Peyer's patch (tissue), 4 donors: ENCODE measurements around the gene RGS11. TPM values are rescaled to one million over a fixed set of nuclear protein-coding genes. Genes with fewer than 3 reads are reported as not detected.
"Not testable (repeated sequence)": the region's sequence is repeated elsewhere in the genome, so short reads cannot be mapped to it uniquely, and the experiment has no call there.

Source experiments
- DNase-seq, 3 donors: peaks; one replicate each; pipeline ENCODE4 v3.0.0-alpha.2; 2017 to 2019
- H3K27ac ChIP-seq, 4 donors: fragments of 200-600 bp; sonication (generic); one replicate each; pipeline ENCODE4 v1.5.1; 2016 to 2019
- H3K27me3 ChIP-seq, 2 donors: fragments of 200-600 bp; sonication (generic); one replicate each; pipeline ENCODE4 v1.5.1; 2019
- H3K36me3 ChIP-seq, 3 donors: fragments of 200-600 bp; sonication (generic); one replicate each; pipeline ENCODE4 v1.5.1; 2016 to 2019
- H3K4me1 ChIP-seq, 4 donors: fragments of 200-600 bp; sonication (generic); one replicate each; pipeline ENCODE4 v1.5.1; 2016 to 2019
- H3K4me3 ChIP-seq, 4 donors: fragments of 200-600 bp; sonication (generic); 1 replicate in 3 of 4; 2 replicates in 1 of 4; pipeline ENCODE4 v1.5.1; 2016 to 2019; ENCODE audit warnings: mild to moderate bottlenecking in 1 of 4
- H3K9me3 ChIP-seq, 4 donors: fragments of 200-600 bp; sonication (generic); one replicate each; pipeline ENCODE4 v1.5.1; 2016 to 2019; ENCODE audit warnings: mild to moderate bottlenecking in 1 of 4
- POLR2A ChIP-seq, 2 donors: fragments of 450-650 bp; IDR thresholded peaks; one replicate each; pipeline ENCODE4 v1.5.1; 2017; ENCODE audit warnings: antibody characterized with exemption in 2 of 2, mild to moderate bottlenecking in 2 of 2, moderate library complexity in 2 of 2
- total RNA-seq, 4 donors: library from RNA; depleted of rRNA; stranded (reverse); fragments of >200 nt; gene quantifications; one replicate each; pipeline ENCODE4 v1.1.0, GENCODE V29; 2016
- TF ChIP-seq, protein P1 (sequence below), 6 experiments: fragments of 450-650 bp in 4 of 6; fragments of 200-600 bp in 2 of 6; sonication (generic) in 1 of 6; IDR thresholded peaks; one replicate each; pipeline ENCODE4 v1.5.1; 2017 to 2019; ENCODE audit warnings: antibody characterized with exemption in 6 of 6, mild to moderate bottlenecking in 3 of 6, moderate library complexity in 1 of 6

Gene RGS11
- total RNA-seq, 4 donors from 2014 or later, result 6.1 to 16.5 (median 11.4) TPM

DNA sequence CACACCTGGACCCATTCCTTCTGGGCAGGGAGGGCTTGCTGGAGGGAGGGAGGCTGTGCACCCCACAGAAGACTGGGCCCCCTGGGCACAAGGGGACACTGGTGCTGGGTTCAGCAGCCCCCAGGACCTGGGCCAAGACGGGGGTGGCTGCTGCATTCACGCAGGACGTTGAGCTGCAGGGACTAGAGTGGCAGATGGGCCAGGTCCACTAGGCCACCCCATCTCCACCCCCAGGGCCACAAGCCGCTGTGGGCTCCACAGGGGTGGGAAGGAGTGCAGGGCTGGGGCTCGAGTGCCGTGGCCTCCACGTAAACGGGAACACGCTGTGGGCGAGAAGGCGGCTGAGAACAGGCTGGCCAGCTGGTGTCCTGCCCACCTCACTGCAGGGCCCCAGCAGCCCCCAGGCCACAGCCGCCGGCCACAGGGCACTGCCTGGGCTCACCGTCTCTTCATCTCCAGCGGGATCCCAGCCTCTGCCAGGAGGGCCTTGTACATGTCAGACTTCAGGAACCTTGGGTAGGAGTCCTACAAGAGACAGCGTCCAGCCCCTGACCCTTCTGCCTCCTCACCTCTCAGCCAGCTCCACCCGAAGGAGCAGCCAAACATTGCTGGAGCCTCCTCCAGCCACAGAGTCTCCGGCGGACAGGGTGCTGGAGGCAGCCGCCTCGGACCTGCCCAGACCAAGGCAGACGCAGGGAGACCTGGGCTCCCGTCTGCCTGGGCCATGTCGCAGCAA, 6.5 kb downstream of the RGS11 start:
- Histone ChIP-seq H3K4me3 (peak overlapping the region in 2 of 4 donors; percentile 43 to 61), H3K4me1 (peaks cover 0 to 35% (median 0%) of the 10 kb centered on the region in 4 donors), H3K27ac (peak overlapping the region in 3 of 4 donors; percentile 57 to 90 (median 84)), H3K27me3 (no peaks in the 10 kb centered on the region), H3K9me3 (no peaks in the 10 kb centered on the region), H3K36me3 (peaks cover 0 to 10% (median 0%) of the 10 kb centered on the region in 3 donors)
- no peak for DNase-seq
- TF ChIP-seq, protein P1, sequence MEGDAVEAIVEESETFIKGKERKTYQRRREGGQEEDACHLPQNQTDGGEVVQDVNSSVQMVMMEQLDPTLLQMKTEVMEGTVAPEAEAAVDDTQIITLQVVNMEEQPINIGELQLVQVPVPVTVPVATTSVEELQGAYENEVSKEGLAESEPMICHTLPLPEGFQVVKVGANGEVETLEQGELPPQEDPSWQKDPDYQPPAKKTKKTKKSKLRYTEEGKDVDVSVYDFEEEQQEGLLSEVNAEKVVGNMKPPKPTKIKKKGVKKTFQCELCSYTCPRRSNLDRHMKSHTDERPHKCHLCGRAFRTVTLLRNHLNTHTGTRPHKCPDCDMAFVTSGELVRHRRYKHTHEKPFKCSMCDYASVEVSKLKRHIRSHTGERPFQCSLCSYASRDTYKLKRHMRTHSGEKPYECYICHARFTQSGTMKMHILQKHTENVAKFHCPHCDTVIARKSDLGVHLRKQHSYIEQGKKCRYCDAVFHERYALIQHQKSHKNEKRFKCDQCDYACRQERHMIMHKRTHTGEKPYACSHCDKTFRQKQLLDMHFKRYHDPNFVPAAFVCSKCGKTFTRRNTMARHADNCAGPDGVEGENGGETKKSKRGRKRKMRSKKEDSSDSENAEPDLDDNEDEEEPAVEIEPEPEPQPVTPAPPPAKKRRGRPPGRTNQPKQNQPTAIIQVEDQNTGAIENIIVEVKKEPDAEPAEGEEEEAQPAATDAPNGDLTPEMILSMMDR (IDR thresholded peaks at IDR 0.05), result no peak
- no peak for TF ChIP-seq POLR2A (IDR thresholded peaks at IDR 0.05)

DNA sequence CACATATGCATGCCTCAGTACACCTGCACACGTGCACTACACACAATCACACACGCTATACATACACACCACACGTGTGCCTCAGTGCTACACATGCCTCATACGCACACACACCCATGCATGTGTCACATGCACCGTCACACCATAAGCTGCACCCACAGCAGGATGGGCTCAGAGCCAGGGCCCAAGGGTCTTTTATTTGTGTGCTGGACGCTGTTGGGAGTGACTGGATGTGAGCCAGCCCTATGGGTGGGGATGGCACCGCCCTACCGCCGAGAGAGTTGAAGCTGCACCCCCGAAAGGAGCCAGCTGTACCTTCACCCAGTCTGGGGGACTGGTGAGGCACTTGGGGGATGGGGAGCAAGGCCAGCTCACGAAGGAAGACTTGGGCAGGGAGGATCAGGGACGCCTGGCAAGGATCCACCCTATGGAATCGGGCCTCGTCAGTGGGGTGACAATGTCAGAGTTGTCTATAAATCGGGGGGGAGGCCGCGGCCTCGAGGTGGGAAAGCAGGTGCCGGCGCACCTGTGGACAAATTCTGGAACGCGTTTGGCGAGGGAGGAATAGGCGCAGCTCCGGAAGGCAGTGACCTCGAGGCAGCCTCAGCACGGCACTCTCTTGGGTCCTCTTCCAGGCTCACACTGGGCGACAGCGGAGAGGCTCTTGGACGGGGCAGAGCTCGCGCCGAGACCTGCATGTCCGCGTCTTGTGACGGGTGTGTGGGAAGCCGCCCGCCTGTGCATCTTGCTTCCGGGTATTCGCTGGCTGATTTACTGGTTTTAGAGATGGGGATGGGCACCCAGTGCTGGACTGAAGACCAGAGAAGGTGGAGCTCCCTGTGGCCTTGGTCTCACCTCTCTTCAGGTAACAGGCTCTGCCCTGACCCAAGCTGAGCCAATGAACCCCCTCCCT, 7.3 kb downstream of the RGS11 start:
- Histone ChIP-seq H3K27me3 (no peaks in the 10 kb centered on the region), H3K27ac (peak overlapping the region in 3 of 4 donors; percentile 57 to 90 (median 84)), H3K36me3 (peaks cover 0 to 18% (median 0%) of the 10 kb centered on the region in 3 donors), H3K9me3 (no peaks in the 10 kb centered on the region), H3K4me3 (peak overlapping the region in 2 of 4 donors; percentile 43 to 61), H3K4me1 (peaks cover 0 to 27% (median 0%) of the 10 kb centered on the region in 4 donors)
- peak in 2 of 3 donors; percentile 89 to 90 for DNase-seq
- peak; percentile 64 to 90 for TF ChIP-seq POLR2A (IDR thresholded peaks at IDR 0.05)
- TF ChIP-seq, protein P1 (IDR thresholded peaks at IDR 0.05), result no peak

DNA sequence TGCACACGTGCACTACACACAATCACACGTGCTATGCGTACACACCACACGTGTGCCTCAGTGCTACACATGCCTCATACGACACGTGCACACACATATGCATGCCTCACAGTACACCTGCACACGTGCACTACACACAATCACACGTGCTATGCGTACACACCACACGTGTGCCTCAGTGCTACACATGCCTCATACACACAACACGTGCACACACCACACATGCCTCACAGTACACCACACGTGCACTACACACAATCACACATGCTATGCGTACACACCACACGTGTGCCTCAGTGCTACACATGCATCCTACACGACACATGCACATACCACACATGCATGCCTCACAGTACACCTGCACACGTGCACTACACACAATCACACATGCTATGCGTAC, 8.2 kb downstream of the RGS11 start:
- peaks cover 0 to 25% (median 0%) of the 10 kb centered on the region in 4 donors for H3K4me1 ChIP-seq
- H3K4me3 ChIP-seq, H3K9me3 ChIP-seq, DNase-seq, H3K27me3 ChIP-seq: not testable (repeated sequence)
- H3K36me3 ChIP-seq, result peaks cover 0 to 26% (median 0%) of the 10 kb centered on the region in 3 donors
- H3K27ac ChIP-seq, result peak overlapping the region in 2 of 4 donors; percentile 37 to 90

DNA sequence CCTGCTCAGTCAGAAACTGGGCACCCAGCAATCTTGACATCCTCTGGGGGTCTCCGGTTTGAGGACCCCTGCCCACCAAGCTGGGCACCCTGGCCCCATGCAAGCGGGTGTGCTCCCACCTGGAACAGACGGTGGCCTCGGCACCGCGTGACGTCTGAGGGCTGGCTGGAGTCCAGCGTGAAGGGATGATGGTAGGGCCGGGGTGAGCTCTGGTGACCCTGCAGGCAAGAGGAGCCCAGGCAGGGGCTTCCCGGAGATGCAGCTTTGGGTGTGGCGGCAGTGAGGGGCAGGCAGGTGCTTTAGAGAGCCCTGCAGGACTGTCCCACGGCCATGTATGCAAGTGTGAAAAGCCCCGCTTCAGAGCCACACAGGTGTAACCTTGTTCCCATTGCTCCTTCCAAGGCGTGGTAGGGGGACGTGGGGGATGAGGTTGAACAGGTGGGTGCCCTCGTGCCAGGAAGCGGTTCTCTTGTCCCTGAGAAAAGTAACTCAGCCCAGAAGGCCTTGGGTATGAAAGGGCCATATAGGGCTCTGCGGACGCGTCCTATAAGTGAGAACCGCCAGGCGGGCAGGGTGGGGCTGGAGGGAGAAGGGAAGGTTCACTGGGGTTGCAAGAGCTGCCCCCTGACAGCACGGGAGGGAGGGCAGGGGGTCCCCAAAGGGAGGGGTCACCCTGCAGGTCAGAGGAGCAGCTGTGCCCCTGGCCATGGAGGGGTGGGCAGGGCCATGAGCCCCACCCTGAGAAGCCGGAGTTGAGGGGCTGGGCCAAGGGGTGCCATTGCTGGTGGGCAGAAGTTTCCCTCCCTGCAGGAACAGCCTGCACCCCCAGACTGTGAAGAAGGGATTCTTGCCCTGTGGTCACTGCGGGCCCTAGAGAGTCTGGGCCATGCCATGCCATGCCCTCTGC, 9.2 kb downstream of the RGS11 start:
- Histone ChIP-seq H3K27me3 (no peaks in the 10 kb centered on the region), H3K4me1 (peaks cover 0 to 25% (median 0%) of the 10 kb centered on the region in 4 donors), H3K4me3 (no peak overlapping the region), H3K9me3 (no peaks in the 10 kb centered on the region), H3K27ac (peak overlapping the region in 3 of 4 donors; percentile 36 to 90 (median 78)), H3K36me3 (peaks cover 0 to 36% (median 0%) of the 10 kb centered on the region in 3 donors)
- TF ChIP-seq POLR2A (IDR thresholded peaks at IDR 0.05), result no peak
- TF ChIP-seq, protein P1 (IDR thresholded peaks at IDR 0.05), result no peak
- peak in 1 of 3 donors; percentile 49 for DNase-seq

DNA sequence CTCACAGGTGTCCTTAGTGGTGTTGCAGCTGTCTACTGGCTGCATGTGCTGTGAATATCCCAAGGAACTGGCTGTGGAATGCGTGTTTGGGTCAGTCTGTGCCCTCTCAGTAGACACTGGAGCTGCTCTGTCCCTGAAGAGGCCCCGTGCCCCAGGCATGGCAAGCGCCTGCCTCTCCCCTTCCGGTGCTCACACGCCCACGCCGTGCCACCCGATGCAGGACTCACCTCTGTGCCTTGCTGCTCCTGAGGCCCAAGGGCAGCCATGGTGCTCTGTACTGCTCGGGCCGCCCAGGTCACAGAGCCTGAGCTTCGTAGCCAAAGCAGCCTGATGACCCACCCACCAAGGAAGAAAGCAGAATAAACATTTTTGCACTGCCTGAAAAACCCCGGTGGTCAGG, 10.0 kb downstream of the RGS11 start:
- TF ChIP-seq POLR2A (IDR thresholded peaks at IDR 0.05), result peak in 1 of 2 donors; percentile 27
- TF ChIP-seq, protein P1 (IDR thresholded peaks at IDR 0.05), result no peak
- Histone ChIP-seq H3K4me1 (peaks cover 0 to 25% (median 0%) of the 10 kb centered on the region in 4 donors), H3K27me3 (no peaks in the 10 kb centered on the region), H3K27ac (peak overlapping the region in 3 of 4 donors; percentile 36 to 90 (median 78)), H3K4me3 (no peak overlapping the region), H3K36me3 (peaks cover 0 to 44% (median 0%) of the 10 kb centered on the region in 3 donors), H3K9me3 (no peaks in the 10 kb centered on the region)
- peak in 2 of 3 donors; percentile 79 to 80 for DNase-seq
